ENCODE data around the gene CHMP4A.

The CHMP4A gene

GRCh38 chr14:24237463-24237955 is 24.2 kb upstream of the CHMP4A start:
- no peak for DNase-seq (ENCODE audit: low read depth)
- H3K4me3 ChIP-seq (ENCODE audit: low read length), result no peak overlapping the region
- TF ChIP-seq, protein P1, sequence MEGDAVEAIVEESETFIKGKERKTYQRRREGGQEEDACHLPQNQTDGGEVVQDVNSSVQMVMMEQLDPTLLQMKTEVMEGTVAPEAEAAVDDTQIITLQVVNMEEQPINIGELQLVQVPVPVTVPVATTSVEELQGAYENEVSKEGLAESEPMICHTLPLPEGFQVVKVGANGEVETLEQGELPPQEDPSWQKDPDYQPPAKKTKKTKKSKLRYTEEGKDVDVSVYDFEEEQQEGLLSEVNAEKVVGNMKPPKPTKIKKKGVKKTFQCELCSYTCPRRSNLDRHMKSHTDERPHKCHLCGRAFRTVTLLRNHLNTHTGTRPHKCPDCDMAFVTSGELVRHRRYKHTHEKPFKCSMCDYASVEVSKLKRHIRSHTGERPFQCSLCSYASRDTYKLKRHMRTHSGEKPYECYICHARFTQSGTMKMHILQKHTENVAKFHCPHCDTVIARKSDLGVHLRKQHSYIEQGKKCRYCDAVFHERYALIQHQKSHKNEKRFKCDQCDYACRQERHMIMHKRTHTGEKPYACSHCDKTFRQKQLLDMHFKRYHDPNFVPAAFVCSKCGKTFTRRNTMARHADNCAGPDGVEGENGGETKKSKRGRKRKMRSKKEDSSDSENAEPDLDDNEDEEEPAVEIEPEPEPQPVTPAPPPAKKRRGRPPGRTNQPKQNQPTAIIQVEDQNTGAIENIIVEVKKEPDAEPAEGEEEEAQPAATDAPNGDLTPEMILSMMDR (IDR thresholded peaks at IDR 0.05; ENCODE audit: insufficient read depth, low read depth, low read length, missing control alignments), result no peak

DNA sequence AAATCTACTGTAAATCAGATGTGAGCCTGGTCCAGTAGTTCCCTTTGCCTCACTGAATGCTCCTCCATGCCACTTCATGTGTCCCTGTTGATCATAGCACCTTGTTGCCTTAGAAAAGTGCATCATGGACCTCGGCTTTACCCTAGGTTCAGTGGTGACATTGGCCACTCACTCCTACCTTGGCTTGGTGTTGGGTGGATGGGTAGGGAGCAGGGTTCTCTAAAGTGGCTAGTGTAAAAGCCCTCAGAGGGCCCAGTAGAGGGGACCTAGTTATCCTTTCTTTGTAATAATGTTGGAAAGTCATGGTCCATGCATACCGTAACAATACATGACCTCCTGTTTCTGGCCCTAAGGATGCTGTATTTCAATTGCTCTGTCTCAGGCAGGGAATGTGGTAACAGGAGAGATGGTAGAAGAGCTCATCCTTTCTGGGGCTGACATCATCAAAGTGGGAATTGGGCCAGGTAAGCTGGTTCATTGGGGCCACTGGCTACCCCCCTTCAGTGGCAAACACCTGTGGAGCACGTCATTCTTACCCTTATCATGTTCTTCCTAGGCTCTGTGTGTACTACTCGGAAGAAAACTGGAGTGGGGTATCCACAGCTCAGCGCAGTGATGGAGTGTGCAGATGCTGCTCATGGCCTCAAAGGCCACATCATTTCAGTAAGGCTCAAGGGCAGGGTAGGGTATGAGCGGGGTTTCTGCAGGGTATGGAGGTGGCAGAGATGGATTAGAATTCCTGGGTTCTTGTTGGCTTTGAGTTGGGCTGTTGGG is 23.6 kb upstream of the CHMP4A start:
- no peak overlapping the region for H3K4me3 ChIP-seq (ENCODE audit: low read length)
- no peak for DNase-seq (ENCODE audit: low read depth)
- TF ChIP-seq, protein P1 (IDR thresholded peaks at IDR 0.05; ENCODE audit: insufficient read depth, low read depth, low read length, missing control alignments), result no peak

DNA sequence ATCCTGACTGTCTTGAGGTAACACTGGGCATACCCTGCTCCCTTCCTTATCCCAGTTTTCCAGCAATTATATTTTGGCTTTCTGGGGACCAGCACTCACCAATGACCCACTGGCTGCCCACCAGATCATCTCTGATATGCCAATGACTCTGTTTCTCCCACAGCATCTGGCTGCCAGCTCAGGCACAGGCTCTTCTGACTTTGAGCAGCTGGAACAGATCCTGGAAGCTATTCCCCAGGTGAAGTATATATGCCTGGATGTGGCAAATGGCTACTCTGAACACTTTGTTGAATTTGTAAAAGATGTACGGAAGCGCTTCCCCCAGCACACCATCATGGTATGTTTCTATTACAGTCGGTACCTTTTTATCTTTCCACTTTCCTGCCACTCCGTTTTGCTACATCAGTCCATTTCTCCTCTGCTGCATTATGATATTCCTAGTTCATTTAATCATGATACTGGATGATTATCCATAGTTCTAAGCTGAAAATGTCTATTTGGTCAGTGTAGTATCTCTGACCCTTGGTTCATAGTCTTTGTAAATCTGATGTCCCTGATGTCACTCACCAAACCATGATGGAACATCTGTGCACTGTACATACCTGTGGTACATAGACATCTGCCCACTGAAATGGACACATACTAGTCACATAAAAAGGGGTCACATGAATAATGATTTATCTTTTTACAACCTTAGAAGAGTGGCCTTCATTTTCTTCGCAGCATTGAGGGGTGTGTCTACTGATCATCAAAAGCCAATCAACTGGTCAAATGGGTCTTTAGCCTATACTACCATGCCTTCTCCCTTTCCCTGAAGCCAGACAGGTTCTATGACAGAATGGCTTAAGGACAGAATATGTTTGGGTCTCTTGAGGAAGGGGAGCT is 22.8 kb upstream of the CHMP4A start:
- no peak overlapping the region for H3K4me3 ChIP-seq (ENCODE audit: low read length)
- TF ChIP-seq, protein P1 (IDR thresholded peaks at IDR 0.05; ENCODE audit: insufficient read depth, low read depth, low read length, missing control alignments), result no peak
- DNase-seq (ENCODE audit: low read depth), result no peak

DNA sequence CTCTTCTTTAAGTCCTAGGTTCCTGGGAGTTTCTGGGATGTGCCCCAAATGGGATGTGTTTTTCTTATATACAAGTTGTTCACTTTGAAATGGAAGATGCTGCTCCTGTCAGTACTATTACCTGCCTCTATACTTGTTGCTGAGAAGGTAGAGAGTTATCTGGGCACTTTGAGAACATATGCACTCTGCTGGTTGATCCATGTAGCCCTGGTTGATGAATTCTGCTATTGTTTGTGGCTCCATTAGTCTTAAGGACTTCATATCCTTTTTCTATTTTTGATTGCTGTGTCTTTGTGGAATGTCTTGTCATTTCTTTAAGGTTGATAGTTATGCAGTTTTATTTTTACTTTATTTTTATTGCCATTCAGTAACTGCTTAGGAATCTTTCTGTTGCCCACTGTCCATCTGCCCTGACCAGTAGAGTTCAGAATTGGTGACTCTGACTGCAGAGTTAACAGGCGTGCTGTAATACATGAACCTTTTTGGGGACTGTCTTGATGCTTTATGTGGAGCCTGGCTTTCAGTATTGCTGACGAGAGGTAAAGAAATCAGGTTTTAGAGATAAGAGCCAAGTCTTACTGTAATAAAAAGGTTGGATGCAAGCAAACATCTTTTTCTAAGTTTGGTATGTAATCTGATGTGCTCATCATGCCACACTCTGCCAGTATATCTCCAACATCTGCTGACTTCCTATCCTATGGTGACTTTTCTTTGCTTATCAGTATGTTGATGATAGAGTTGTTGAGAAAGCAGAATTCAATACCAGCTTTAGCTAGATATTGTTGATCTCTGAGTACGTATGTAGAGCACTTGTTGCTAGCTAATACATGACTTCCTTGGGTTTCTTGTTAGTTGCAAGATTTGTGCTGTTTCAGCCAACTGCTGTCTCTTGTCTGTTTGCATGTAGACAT is 21.1 kb upstream of the CHMP4A start:
- no peak for DNase-seq (ENCODE audit: low read depth)
- TF ChIP-seq, protein P1 (IDR thresholded peaks at IDR 0.05; ENCODE audit: insufficient read depth, low read depth, low read length, missing control alignments), result no peak
- H3K4me3 ChIP-seq (ENCODE audit: low read length), result no peak overlapping the region

GRCh38 chr14:24233538-24233866 is 20.2 kb upstream of the CHMP4A start:
- peak overlapping the region; percentile 95 for H3K4me3 ChIP-seq (ENCODE audit: low read length)
- no peak for DNase-seq (ENCODE audit: low read depth)
- TF ChIP-seq, protein P1 (IDR thresholded peaks at IDR 0.05; ENCODE audit: insufficient read depth, low read depth, low read length, missing control alignments), result no peak

All from epithelial cell of esophagus (primary cell).